Heart left ventricle (tissue), 16 donors: ENCODE measurements around the gene ATXN1. TPM values are rescaled to one million over a fixed set of nuclear protein-coding genes. Genes with fewer than 3 reads are reported as not detected.

Experiments used
- ATAC-seq, 4 donors: fragments of 200-7000 bp; cut with Tn5 transposase; one replicate each; pipeline ENCODE4 v1.9.1; 2020 to 2022; ENCODE audit warnings: moderate library complexity in 4 of 4, mild to moderate bottlenecking in 3 of 4, moderate number of reproducible peaks in 1 of 4
- DNase-seq, 5 donors: peaks; one replicate each; pipeline ENCODE4 v3.0.0-alpha.2; 2020
- H3K27ac ChIP-seq, 12 donors: fragments of 200-600 bp; sonication (generic) in 4 of 12; one replicate each; pipeline versions ENCODE4 v1.5.0 to v1.8.0; 2016 to 2022; ENCODE audit warnings: mild to moderate bottlenecking in 2 of 12
- H3K27me3 ChIP-seq, 9 donors: fragments of 200-600 bp; sonication (generic) in 2 of 9; one replicate each; pipeline versions ENCODE4 v1.5.1 to v1.8.0; 2016 to 2022; ENCODE audit warnings: mild to moderate bottlenecking in 3 of 9
- H3K36me3 ChIP-seq, 9 donors: fragments of 200-600 bp; sonication (generic) in 2 of 9; one replicate each; pipeline versions ENCODE4 v1.5.0 to v1.8.0; 2018 to 2022; ENCODE audit warnings: mild to moderate bottlenecking in 2 of 9
- H3K4me1 ChIP-seq, 12 donors: fragments of 200-600 bp; sonication (generic) in 4 of 12; one replicate each; pipeline versions ENCODE4 v1.5.0 to v1.8.0; 2016 to 2022; ENCODE audit warnings: mild to moderate bottlenecking in 3 of 12
- H3K4me3 ChIP-seq, 12 donors: fragments of 200-600 bp; sonication (generic) in 4 of 12; one replicate each; pipeline versions ENCODE4 v1.5.0 to v1.8.0; 2017 to 2022; ENCODE audit warnings: mild to moderate bottlenecking in 9 of 12, moderate library complexity in 4 of 12
- H3K9me3 ChIP-seq, 12 donors: fragments of 200-600 bp; sonication (generic) in 4 of 12; one replicate each; pipeline versions ENCODE4 v1.5.0 to v1.8.0; 2016 to 2022; ENCODE audit warnings: mild to moderate bottlenecking in 1 of 12
- POLR2A ChIP-seq, 2 donors: fragments of 450-650 bp; IDR thresholded peaks; one replicate each; pipeline ENCODE4 v1.6.1; 2017; ENCODE audit warnings: antibody characterized with exemption in 2 of 2, mild to moderate bottlenecking in 2 of 2, moderate library complexity in 2 of 2
- WGBS, 4 donors: extraction: QIAGEN DNeasy Blood & Tissue Kit in 2 of 4; methylation state at CpG; one replicate each; pipeline versions ENCODE4 v1.1.5 to v1.1.7; 2013 to 2018; 5-methylcytosine and 5-hydroxymethylcytosine counted together
- intact Hi-C, 10 donors: fragments of 100-400 bp; cut with DNase I; formaldehyde crosslinking; loops; one replicate each; pipeline versions ENCODE4 v1.11.1 to v1.14.2; 2022
- polyA plus RNA-seq, 2 donors: library from polyadenylated mRNA; stranded (reverse); fragments of 200-250 nt; gene quantifications; one replicate each; pipeline ENCODE4 v1.2.3, GENCODE V29; 2013
- total RNA-seq, 9 donors: library from RNA; depleted of rRNA in 2 of 9; stranded (reverse); fragments of >200 nt in 2 of 9; fragmentation: NEBNext Ultra II Directional in 3 of 9; extraction: Animal tissue kit (Norgen Biotek cat#: 25700) in 3 of 9; gene quantifications; one replicate each; pipeline versions ENCODE4 v1.1.0 to v1.2.4, GENCODE V29; 2016 to 2023
- TF ChIP-seq, protein P1 (sequence below), 12 donors: fragments of 200-600 bp; sonication (generic) in 4 of 12; IDR thresholded peaks; one replicate each; pipeline versions ENCODE4 v1.5.0 to v1.8.0; 2018 to 2022; ENCODE audit warnings: antibody characterized with exemption in 12 of 12, mild to moderate bottlenecking in 5 of 12
- donor health status: ischemic (EF 13 %, LVEDD 7.1; RV severe dilation, severe dysfunction).
- donor health status: healthy with polysubstance abuse.
- donor health status: DM: no; HTN: yes; CAD: no.
- donor health status: DM: no; HTN: no; CAD: no.
- donor health status: ischemic (EF 25% LVEDD 6.9; RV normal size, moderate dysfunction).
- donor health status: ischemic (EF 25% LVEDD 5.7; RV mildly dilated, moderate dysfunction).
- donor health status: healthy.
- donor health status: DM: yes; HTN: yes; CAD: no.
- donor health status: ischemic (EF 35%, LVEDD 5.7; RV mildly dilated, moderate dysfunction).
- donor health status: nonischemic (EF 11% LVEDD 7.7; RV severe dilation, severe dysfunction).
- donor health status: DM: yes; HTN: yes; CAD: no.
- donor health status: PGD.
- donor health status: ischemic (EF 29% LVEDD 5.4; RV normal size, mild dysfunction).
- donor health status: nonischemic (EF 23%, LVEDD 6.1; RV moderate dilation, normal function).

The ATXN1 gene
- total and polyA plus RNA-seq, 11 donors: 8.7 to 51.8 (median 36.0) TPM

DNA sequence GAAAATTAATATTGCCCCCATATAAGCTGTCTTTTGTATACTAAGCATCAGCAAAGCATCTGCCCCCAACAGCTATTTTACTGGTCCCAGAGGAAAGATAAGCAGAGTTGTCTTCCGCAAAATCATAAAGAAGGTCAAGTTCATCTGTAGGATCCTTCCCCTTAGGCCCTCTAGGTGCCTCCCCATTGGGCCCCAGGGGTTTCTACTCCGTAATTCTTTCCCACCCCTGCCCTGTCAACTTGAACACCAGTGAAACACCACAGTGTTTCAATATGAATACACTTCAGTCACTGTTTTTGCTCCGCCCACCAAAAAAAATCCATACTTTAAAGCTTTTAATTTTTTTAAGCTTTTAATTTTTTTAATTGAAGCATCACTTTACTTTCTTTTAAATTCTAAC lies 159.2 kb downstream of the ATXN1 start:
- intact Hi-C loops: no loop called here

GRCh38 chr6:16600701-16601100 lies 160.6 kb downstream of the ATXN1 start:
- Histone ChIP-seq H3K27ac (no peak overlapping the region), H3K9me3 (no peaks in the 10 kb centered on the region), H3K4me1 (peaks cover 0 to 3% (median 0%) of the 10 kb centered on the region in 12 donors), H3K36me3 (peaks cover 0 to 5% (median 0%) of the 10 kb centered on the region in 9 donors), H3K4me3 (no peak overlapping the region), H3K27me3 (no peaks in the 10 kb centered on the region)
- DNase-seq (no peak), ATAC-seq (no peak)
- intact Hi-C loops: no loop called here
- 93 to 95% (median 95%) methylated on average over 4 of the region's 4 CpGs for WGBS, 4 donors
- TF ChIP-seq, protein P1, sequence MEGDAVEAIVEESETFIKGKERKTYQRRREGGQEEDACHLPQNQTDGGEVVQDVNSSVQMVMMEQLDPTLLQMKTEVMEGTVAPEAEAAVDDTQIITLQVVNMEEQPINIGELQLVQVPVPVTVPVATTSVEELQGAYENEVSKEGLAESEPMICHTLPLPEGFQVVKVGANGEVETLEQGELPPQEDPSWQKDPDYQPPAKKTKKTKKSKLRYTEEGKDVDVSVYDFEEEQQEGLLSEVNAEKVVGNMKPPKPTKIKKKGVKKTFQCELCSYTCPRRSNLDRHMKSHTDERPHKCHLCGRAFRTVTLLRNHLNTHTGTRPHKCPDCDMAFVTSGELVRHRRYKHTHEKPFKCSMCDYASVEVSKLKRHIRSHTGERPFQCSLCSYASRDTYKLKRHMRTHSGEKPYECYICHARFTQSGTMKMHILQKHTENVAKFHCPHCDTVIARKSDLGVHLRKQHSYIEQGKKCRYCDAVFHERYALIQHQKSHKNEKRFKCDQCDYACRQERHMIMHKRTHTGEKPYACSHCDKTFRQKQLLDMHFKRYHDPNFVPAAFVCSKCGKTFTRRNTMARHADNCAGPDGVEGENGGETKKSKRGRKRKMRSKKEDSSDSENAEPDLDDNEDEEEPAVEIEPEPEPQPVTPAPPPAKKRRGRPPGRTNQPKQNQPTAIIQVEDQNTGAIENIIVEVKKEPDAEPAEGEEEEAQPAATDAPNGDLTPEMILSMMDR (IDR thresholded peaks at IDR 0.05): no peak
- no peak for TF ChIP-seq POLR2A (IDR thresholded peaks at IDR 0.05)

More for the DNA sequence above, 159.2 kb downstream of the ATXN1 start:
- no peak for TF ChIP-seq POLR2A (IDR thresholded peaks at IDR 0.05)
- TF ChIP-seq, protein P1 (IDR thresholded peaks at IDR 0.05): no peak
- Histone ChIP-seq H3K27me3 (no peaks in the 10 kb centered on the region), H3K36me3 (peaks cover 0 to 5% (median 0%) of the 10 kb centered on the region in 9 donors), H3K9me3 (no peaks in the 10 kb centered on the region), H3K4me1 (no peaks in the 10 kb centered on the region), H3K4me3 (no peak overlapping the region), H3K27ac (no peak overlapping the region)
- ATAC-seq: no peak
- 93 to 97% (median 95%) methylated on average over 3 of the region's 3 CpGs for WGBS, 4 donors
- DNase-seq: no peak

DNA sequence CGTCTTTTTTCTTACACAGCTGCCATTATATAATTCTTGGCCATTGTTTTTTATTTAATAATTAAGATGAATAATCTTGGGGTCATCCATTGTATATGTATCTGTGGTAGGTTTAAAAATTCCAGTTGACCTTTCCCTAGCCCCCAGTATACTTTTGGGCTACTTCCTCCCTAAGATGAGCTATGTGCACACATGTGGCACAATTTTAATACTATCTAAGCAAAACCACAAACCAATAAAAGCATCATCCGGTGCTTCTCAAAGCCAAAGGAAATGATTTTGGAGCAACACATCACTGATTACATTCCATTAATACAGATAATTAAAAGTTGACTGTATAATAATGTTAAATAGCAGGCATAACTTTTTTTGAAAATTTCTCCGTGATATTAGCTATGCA lies 161.2 kb downstream of the ATXN1 start:
- Histone ChIP-seq H3K9me3 (no peaks in the 10 kb centered on the region), H3K4me1 (peaks cover 0 to 10% (median 0%) of the 10 kb centered on the region in 12 donors), H3K27ac (no peak overlapping the region), H3K36me3 (peaks cover 0 to 9% (median 0%) of the 10 kb centered on the region in 9 donors), H3K27me3 (no peaks in the 10 kb centered on the region), H3K4me3 (no peak overlapping the region)
- TF ChIP-seq, protein P1 (IDR thresholded peaks at IDR 0.05): no peak
- no peak for TF ChIP-seq POLR2A (IDR thresholded peaks at IDR 0.05)
- intact Hi-C loops: no loop called here
- no peak for DNase-seq
- ATAC-seq: no peak
- WGBS, 4 donors: 92 to 94% (median 93%) methylated on average over 3 of the region's 3 CpGs

DNA sequence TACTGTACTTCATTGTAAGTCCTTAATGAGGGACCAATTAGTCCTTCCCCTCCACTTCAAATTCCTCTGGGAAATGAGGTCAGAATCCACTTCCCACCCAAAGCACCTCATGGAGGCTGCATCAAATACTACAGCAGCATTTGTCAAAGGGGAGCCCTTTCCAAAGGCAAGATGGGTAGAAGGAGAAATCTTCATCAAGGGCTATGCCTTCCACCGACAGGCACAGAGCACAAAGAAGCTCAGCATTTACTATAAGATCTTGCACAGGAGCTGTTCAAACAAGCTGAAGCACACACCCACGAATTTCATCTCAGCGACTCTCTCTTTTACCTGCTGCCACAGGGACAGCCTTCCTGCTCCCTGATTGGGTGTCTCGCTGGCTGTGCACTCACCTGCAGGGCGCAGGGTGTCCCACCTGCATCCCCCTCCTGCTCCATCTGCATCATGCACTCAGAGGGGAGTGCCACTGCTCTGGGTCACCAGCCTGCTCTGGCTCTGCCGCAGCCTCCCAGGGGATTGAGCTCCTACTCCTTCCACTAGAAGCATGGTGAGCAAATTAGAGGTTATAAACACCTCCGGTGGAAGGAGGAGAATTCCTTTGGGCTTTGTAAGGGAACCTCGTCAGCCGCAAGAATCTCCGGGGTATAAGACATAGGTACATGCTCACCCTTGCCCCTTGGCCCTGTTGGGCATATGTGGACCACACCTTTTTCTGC lies 164.5 kb downstream of the ATXN1 start:
- no peak for DNase-seq

More for the DNA sequence above, 164.5 kb downstream of the ATXN1 start:
- no peak overlapping the region for H3K27ac ChIP-seq
- H3K4me3 ChIP-seq: no peak overlapping the region
- ATAC-seq: no peak
- TF ChIP-seq, protein P1 (IDR thresholded peaks at IDR 0.05): no peak
- TF ChIP-seq POLR2A (IDR thresholded peaks at IDR 0.05): no peak
- intact Hi-C loops: no loop called here
- H3K9me3 ChIP-seq: no peaks in the 10 kb centered on the region
- H3K27me3 ChIP-seq: no peaks in the 10 kb centered on the region
- 86 to 94% (median 92%) methylated on average over 8 to 10 of the region's 10 CpGs for WGBS, 4 donors
- peaks cover 0 to 3% (median 0%) of the 10 kb centered on the region in 9 donors for H3K36me3 ChIP-seq
- peaks cover 0 to 21% (median 0%) of the 10 kb centered on the region in 12 donors for H3K4me1 ChIP-seq
